Measurements from ENCODE around the gene NCKAP5. TPM values are rescaled to one million over a fixed set of nuclear protein-coding genes. Genes with fewer than 3 reads are reported as not detected.

The NCKAP5 gene
- total and polyA plus RNA-seq, 2 of the 8 experiments (the other 6 are each of a cell fraction or from before 2014, with no cell fraction given) = 0.27 to 0.86 TPM

DNA sequence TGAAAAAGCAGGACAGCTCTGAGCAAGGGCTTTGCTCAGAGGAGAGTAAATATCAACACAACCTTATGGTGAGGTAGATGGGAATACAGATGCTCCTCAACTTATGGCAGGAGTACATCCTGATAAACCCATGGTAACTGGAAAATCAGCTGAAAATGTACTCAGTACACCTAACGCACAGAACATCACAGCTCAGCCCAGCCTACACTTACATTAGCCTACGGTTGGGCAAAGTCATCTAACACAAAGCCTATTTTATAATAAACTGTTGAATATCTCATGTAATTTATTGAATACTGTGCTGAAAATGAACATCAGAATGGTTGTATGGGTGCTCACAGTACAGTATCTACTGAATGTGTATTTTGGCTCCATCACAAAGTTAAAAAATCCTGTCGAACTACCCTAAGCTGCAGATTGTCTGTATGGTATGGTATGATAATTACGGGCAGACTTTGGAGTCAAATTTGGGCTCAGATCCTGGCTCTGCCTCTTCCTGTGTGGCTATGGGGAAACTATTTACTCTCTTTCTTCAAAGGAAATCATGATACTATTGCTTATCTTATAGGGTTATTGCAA is 778.0 kb downstream of the NCKAP5 start:
- no peaks in the 10 kb centered on the region for H3K36me3 ChIP-seq (ENCODE audit: control insufficient read depth in 2 of 4, insufficient read depth in 4 of 4, low read length in 3 of 4)
- CTCF ChIA-PET (ENCODE audit: partially characterized antibody) = no interaction called here
- H3K9ac ChIP-seq (replicated peaks in 1 of 4; ENCODE audit: extremely low read depth in 1 of 4, low read depth in 3 of 4, low read length in 3 of 4) = no peak overlapping the region
- no peak overlapping the region for H4K5ac ChIP-seq (ENCODE audit: insufficient read length, low read depth, low read length)
- H2BK5ac ChIP-seq (ENCODE audit: low read depth, low read length) = no peak overlapping the region
- no peak overlapping the region for H3K27ac ChIP-seq (ENCODE audit: low read depth, low read length)
- no peaks in the 10 kb centered on the region for H3K79me2 ChIP-seq (ENCODE audit: control insufficient read depth in 1 of 2, insufficient read depth in 2 of 2, low read length in 2 of 2)
- no peak overlapping the region for H3K18ac ChIP-seq (ENCODE audit: extremely low read depth, low read length)
- peaks cover 0 to 1% (median 0%) of the 10 kb centered on the region in 4 experiments; a peak in 1 of 7 replicates for H3K27me3 ChIP-seq (replicated peaks in 1 of 4; ENCODE audit: control insufficient read depth in 3 of 4, extremely low read depth in 1 of 4, insufficient read depth in 3 of 4, low read length in 3 of 4)
- FAIRE-seq (no peak), DNase-seq (ENCODE audit: low read depth in 1 of 2, low spot score in 2 of 2) (no peak)
- no peaks in the 10 kb centered on the region for H4K20me1 ChIP-seq (replicated peaks in 1 of 2; ENCODE audit: control insufficient read depth in 1 of 2, insufficient read depth in 2 of 2, low read length in 2 of 2)
- no peak overlapping the region for H3K4me3 ChIP-seq (ENCODE audit: extremely low read depth in 1 of 4, insufficient read depth in 2 of 4, low read depth in 3 of 4, low read length in 4 of 4)
- no peaks in the 10 kb centered on the region for H3K9me3 ChIP-seq (ENCODE audit: insufficient read depth in 2 of 2, low read depth in 1 of 2, low read length in 1 of 2)
- no peak overlapping the region for H3K23ac ChIP-seq (ENCODE audit: insufficient read length)
- H2AK5ac ChIP-seq (ENCODE audit: low read depth, low read length) = no peak overlapping the region
- no peak overlapping the region for H4K91ac ChIP-seq (replicated peaks; ENCODE audit: insufficient read length, low read length)
- 95% methylated on average over 4 of the region's 4 CpGs; no CpG with 5 or more reads in 1 of the 2 experiments for WGBS, 2 experiments (ENCODE audit: extremely low coverage in 1 of 2, insufficient coverage in 1 of 2, insufficient read length in 1 of 2, insufficient replicate concordance in 2 of 2, low coverage in 1 of 2, low lambda C conversion rate in 2 of 2, missing lambda C conversion rate in 1 of 2)
- H2BK12ac ChIP-seq (ENCODE audit: low read depth, low read length) = no peak overlapping the region
- no peak overlapping the region for H2AFZ ChIP-seq (ENCODE audit: low read length)
- no peak overlapping the region for H3K4ac ChIP-seq (replicated peaks; ENCODE audit: insufficient read length, low read depth, low read length)
- no peaks in the 10 kb centered on the region for H3K23me2 ChIP-seq (ENCODE audit: low read depth, low read length)
- no peak overlapping the region for H3K14ac ChIP-seq (ENCODE audit: insufficient read length)
- H4K8ac ChIP-seq (ENCODE audit: extremely low read depth, insufficient read depth, low read length) = no peak overlapping the region
- POLR2A ChIA-PET (ENCODE audit: partially characterized antibody) = interaction anchor here (0.9 kb wide), 1 partner anchor 39 kb away, joined by 3 read pairs; no protein-coding TSS in a partner anchor
- H2BK120ac ChIP-seq (replicated peaks; ENCODE audit: low read depth, low read length) = no peak overlapping the region
- no peaks in the 10 kb centered on the region for H3K4me1 ChIP-seq (replicated peaks in 1 of 4; ENCODE audit: control insufficient read depth in 3 of 4, insufficient read depth in 4 of 4, low read length in 3 of 4)
- H2BK15ac ChIP-seq (ENCODE audit: low read length) = no peak overlapping the region
- H3K79me1 ChIP-seq (ENCODE audit: low read depth, low read length) = no peaks in the 10 kb centered on the region
- no peak overlapping the region for H3K4me2 ChIP-seq (ENCODE audit: insufficient read depth in 1 of 2, low read depth in 2 of 2, low read length in 2 of 2)
- no peak overlapping the region for H2BK20ac ChIP-seq (ENCODE audit: low read length)
- no peak overlapping the region for H3K56ac ChIP-seq (replicated peaks; ENCODE audit: insufficient read length, low read depth, low read length)
- TF ChIP-seq RNF2 (IDR thresholded peaks at IDR 0.05; ENCODE audit: borderline replicate concordance, low read depth, low read length, missing control alignments, poor library complexity, severe bottlenecking) = no peak
- no peak for TF ChIP-seq SIX5 (IDR thresholded peaks at IDR 0.05; ENCODE audit: low read depth, low read length)
- TF ChIP-seq SP2 (IDR thresholded peaks at IDR 0.05; ENCODE audit: low read length) = no peak
